Suppressor macrophage treated with lipopolysaccharide for 4 hours (primary cell): ENCODE data around the gene HLCS.
"Not testable (repeated sequence)": the region's sequence is repeated elsewhere in the genome, so short reads cannot be mapped to it uniquely, and the experiment has no call there.

Source experiments
- DNase-seq: peaks from one replicate; pipeline ENCODE4 v3.0.0-alpha.2; 2020

Gene HLCS

DNA sequence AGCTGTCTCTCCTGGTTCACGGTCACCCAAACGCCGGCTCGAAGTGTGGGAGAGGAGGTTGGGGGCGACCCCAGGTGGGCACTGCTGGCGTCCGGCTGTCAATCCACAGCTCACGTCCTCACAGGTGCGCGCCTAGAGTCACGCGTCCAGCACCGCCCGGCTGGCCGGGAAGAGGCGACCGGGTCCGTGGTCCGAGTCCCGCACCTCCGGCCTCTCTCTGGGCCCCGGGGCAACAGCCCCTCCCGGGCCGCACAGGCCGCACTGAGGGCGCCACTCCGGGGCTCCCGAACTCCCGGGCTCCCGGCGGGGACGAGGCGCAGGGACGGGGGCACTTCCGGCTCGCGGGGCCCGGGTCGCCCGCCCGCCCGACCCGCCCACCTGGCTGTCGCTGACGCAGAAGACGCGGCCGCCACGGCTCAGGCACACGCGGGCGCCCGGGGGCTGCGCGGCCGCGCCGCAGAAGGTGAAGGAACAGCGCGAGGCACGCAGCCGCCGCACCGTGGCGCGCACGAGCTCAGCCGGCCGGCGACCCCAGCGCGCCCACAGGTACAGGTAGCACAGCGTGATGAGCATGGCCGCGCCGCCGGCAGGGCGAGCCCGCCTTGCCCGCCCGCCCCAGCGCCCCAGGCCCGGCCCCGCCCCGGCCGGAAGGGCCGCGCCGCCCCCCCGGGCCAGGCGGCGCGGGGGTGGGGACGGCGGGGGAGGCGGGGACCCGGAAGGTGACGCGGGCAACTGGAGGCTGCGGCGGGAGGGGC lies at the start of gene HLCS:
TSS of gene HLCS (minus strand) at position 604 of the 755 bp plus-strand sequence. CDS start at position 573, 31 bp downstream.
- DNase-seq, result peak; percentile 68

- peak; percentile 86 for DNase-seq
These were observed 43.4 kb upstream of the HLCS start for GRCh38 chr21:37009740-37010341.

DNA sequence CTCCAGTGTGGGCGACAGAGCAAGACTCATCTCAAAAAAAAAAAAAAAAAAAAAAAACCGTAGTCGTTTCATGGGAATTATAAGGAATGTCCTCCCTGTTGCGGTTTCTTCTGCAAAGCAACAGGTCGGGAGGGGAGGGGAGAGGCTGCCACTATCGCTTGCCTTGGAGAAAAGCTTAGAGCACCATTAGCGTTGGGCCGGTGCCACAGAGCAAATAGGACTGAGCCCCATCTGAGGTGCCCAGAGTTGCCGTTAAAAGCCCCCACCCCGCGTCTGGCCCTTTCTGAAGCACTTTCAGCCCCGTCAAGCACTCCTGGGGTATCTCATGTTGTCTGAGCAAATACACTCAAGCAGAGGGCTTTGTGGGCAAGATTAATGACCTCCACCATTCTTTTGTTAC lies 42.3 kb upstream of the HLCS start:
- DNase-seq, result no peak

DNA sequence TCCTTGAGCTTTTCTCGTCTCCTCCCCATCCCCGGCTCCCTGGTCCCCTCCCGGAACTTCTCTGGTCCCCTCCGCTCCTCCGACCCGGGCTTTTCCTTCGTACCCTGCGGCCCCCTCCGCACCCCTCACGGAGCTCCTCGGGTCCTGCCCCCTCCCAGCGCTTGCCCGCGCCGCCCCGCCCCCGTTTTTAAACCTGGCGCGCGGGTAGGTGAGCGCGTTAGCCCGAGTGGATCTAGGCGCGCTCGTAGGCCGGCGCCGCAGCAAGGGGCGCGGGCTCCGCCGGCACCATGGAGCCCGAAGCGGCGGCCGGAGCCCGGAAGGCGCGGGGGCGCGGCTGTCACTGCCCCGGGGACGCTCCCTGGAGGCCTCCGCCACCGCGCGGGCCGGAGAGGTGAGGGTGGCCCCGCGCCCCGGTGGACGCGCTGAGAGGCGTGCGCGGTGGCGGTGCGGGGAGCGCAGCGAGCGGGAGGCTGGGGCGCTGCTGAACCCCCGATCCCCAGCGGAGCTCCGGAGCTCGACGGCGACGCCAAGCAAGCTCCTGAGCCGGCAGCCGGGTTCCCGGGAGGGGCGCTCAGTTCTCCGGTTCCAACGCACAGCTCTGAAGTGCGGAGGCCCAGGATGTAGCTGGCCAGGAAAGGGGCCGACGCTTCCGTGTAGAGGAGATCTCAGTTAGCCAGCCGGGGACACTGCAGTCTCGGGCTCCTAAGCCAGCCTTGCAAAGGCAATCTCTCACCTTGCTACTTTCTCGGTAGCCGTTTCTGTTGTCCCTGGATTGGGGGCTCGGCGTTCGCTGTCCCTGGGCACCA lies 40.2 kb upstream of the HLCS start, which contains the start of gene RIPPLY3:
TSS of gene RIPPLY3 (plus strand) at position 217 of the 806 bp plus-strand sequence. CDS start at position 288, 71 bp downstream.
- DNase-seq, result peak; percentile 3

DNA sequence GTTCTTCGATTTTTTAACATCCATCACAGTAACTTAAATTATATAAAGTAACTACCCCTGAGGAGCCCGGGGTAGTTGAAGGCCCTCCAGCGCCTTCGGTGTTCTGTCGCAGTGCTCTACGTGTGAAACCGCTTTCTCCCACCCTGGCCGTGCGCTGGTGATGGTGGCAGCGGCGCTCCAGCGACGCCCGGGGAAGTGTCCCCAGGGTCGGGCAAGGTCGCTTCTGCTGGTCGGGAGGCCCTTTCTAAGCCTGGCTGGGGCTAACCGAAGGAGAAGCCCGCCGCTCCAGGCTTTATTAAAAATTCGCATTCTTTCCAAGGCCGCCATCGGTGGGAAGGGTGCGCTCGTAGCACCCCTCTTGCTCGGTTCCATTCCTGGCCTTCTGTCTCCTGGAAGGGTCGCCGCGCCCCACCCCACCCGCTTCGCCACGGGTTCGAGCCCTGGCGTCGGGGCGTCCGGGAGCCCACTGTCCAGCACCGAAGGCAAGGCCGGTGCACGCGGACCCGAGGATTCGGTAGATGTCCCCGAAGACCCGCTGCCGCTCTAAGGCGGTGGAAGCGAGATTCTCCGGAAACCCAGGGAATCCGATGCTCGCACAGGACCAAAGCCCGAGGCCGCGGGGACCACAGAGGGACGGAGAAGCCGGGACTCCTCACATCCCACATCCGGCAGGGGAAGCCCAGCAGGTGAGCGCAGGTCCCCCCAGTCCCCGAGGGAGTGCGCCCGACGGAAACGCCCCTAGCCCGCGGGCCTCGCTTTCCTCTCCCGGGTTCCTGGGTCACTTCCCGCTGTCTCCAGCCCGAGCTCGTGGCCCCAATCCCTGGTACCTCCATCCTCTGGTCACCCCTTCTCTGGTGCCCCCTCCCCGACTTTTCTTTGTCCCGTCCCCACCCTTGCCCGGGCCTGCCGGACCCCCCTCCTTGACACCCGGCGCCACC lies 39.3 kb upstream of the HLCS start:
- DNase-seq, result no peak

DNA sequence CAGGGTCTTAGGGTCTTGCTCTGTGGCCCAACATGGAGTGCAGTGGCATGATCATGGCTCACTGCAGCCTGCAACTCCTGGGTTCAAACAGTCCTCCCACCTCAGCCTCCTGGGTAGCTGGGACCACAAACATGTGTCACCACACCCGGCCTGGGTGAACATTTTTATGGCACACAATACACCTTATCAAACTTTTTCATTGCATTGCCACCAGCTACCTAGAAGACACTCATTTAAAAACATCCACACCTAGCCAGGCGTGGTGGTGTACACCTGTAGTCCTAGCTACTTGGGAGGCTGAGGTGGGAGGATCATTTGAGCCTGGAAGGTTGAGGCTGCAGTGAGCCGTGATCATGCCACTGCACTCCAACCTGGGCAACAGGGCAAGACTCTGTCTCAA lies 37.4 kb upstream of the HLCS start:
- DNase-seq, result not testable (repeated sequence)

- DNase-seq, result not testable (repeated sequence)
These were observed 36.4 kb upstream of the HLCS start for GRCh38 chr21:37002851-37003250.

DNA sequence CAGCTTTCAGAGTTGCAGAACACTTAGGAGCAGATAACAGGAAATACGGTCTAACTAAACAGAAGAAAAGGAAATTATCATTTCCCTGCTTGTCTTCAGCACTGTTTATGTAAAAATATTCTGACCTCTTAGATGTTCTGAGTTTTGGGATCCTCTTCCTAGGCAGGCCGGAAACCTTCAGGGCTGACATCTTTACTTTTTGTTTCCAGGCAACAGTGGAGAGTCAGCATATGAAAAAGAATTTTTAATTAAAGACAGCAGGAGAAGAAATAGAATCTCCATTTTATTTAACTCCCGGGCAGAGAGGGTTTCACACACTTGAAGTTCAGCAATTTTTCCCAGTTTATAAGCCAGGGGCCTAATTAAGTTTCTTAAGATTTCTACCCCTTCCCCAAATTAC lies 35.0 kb upstream of the HLCS start:
- no peak for DNase-seq

GRCh38 chr21:37000381-37000780 lies 33.9 kb upstream of the HLCS start:
- no peak for DNase-seq

GRCh38 chr21:36999131-36999898 lies 32.8 kb upstream of the HLCS start:
- no peak for DNase-seq

DNA sequence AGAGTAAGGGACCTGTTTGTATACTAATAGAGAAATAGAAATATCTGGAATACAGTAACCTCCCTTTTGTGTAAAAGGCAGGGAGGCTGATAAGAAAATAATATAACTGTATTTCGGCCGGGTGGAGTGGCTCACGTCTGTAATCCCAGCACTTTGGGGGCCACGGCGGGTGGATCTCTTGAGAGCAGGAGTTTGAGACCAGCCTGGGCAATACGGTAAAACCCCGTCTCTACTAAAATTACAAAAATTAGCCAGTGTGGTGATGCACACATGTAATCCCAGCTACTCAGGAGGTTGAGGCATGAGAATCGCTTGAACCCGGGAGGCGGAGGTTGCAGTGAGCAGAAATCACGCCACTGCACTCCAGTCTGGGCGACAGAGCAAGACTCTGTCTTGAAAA lies 28.8 kb upstream of the HLCS start:
- DNase-seq, result not testable (repeated sequence)

DNA sequence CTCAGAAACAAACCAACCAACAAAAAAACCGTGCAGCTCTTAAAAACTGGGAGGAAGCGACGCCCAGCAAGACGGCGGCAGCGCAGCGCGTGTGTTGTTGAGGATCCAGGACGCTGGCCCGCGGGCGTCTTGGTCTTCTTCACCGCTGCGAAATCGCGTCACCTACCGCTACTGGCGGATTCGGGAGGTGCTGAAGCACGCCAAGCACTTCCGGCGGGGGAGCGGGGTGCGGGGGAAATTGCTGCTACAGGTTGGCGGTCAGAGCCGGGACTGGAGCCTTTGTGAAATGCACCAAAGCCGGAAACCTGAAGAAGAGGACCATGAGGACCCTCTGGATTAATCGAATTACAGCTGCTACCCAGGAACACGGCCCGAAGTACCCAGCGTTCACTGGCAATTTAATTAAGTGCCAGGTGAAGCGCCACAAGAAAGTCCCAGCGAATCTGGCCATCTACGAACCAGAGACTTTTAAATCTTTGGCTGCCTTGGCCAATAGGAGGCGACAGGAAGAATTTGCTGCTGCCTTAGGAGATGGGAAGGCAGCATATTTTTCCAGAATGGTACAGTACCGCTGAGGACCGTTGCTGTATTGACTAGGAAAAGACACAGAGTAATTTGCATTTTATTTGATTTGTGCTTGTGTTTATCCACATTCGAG lies 28.2 kb upstream of the HLCS start:
- no peak for DNase-seq

DNA sequence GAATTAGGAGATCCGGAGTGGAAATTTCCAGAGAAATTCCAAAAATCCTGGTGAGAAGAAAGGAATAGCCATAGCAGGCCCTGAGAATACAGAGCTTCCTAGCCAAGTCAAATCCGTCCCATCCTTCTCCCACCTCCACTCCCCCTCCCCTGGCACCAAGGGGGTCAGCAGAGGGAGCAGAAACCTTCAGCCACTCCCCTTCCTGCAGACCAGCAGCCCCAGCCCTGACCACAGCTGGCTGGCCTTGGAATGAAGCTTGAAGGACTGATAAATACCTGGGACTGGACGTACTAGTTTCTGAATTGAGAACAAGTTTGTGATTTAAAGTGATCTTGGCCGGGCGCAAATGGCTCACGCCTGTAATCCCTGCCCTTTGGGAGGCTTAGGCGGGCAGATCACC lies 26.2 kb upstream of the HLCS start:
- DNase-seq, result no peak

DNA sequence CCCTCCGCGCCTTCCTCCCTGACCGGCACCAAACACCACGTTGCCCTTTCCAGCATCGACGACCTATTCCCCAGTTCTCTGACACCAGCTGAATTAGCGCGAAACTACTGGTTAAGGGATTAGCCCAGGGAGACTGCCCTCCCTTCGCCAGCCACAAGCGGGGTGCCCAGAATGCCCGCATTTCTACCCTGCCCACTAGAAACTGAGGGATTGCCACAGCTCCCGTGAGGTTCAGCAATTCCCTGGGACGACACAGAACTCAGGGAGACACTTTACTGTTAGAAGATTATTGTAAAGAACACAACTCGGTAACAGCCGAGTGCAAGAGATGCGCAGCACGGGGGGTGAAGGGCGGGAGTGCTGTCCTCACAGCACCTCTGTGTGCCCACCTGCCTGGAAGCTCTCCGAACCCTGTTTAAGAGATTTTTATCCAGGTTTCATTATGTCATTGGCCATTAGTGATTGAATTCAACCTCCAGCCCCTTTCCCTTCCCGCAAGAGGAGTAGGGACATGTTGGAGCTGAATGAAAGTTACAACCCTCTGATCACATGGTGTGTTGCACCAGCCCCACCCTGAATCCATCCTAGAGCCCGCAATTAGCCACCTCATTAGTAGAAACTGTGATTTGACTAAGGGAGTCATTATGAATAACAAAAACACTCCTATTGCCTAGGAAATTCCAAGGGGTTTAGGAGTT lies 24.2 kb upstream of the HLCS start:
- DNase-seq, result no peak

DNA sequence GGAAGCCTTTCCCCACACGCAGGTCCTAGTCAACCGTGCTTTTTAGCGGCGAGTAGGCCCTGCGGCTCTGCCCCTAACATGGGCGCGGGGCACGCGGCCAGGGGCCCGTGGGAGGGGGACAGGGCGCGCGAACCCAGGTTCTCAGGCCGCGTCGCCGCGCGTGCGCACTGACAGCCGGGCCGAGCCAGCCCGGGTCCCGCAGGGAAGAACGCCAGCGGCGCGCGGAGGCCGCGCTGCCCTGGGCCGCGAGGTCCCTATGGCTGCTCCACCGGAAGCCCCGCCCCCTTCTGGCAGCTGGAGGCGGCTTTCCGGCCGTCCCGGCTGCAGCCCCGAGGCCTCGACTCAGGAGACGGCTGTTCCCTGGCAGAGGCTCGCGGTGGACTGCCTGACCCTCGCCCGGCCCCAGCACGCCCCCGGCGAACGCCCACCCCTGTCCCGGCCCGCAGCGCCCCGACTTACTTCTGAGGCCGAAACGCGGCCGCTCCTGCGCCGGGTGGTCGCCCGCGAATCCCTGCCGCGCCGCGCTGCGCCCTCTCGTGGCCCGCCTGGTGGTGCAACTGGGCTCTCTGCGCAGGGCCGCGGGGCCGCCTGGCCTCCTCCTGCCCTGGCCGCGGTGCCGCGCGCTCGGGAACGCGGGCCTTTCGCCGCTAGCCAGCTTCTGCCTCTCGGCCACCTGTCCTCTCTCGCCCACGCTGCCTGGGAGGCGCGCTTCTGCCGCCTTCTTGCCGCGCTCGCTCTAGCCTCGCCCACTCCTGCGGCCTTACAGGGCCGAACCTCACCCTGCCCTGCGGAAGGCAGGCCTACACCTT lies 23.4 kb upstream of the HLCS start:
- DNase-seq, result peak; percentile 97

DNA sequence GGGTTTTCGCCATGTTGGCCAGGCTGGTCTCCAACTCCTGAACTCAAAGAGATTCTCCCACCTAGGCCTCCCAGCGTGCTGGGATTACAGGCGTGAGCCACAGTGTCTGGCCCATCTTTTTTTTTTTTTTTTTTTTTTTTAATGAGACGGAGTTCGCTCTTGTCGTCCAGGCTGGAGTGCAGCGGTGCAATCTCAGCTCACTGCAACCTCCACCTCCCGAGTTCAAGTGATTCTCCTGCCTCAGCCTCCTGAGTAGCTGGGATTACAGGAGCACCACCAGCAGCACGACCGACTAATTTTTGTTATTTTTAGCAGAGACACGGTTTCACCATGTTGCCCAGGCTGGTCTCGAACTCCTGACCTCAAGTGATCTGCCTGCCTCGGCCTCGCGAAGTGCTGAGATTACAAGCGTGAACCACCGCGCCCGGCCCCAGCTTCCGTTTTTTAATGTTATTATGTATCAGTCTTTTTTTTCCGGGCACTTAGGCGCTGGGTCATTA lies 22.8 kb upstream of the HLCS start:
- DNase-seq, result not testable (repeated sequence)

DNA sequence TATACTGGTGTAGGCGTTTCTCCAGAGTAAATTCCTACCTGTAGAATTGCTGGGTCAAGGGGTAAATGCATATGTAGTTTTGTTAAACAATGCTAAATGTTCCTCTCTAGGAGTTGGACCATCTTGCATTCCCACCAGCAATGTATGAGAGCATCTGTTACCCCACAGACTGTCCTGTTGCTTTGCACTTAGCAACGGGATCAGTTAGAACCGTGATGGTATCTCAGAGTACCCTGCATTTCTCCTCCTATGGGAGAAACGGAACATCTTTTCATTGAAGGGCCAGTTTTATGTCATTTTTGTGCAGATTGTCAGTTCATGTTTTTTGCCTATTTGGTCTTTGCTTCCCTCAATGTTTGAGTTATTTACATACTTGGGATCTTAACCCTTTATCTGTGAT lies 22.1 kb upstream of the HLCS start:
- no peak for DNase-seq

- DNase-seq, result no peak
These were observed 21.4 kb upstream of the HLCS start for GRCh38 chr21:36987845-36988244.
